HG03439 (cell line): Measurements from ENCODE around the gene SELP.
"Not testable (repeated sequence)": the region's sequence is repeated elsewhere in the genome, so short reads cannot be mapped to it uniquely, and the experiment has no call there.

Experiments used
- ATAC-seq: cut with Tn5 transposase; IDR thresholded peaks from one replicate; pipeline ENCODE4 v1.9.1; 2021; ENCODE audit warnings: mild to moderate bottlenecking, moderate library complexity; ENCODE audit not compliant: unreplicated experiment

The SELP gene

GRCh38 chr1:169630006-169630405, at the start of gene SELP:
Gene SELP (minus strand): TSS chr1:169630124. CDS start chr1:169630074, 50 bp downstream.
- no peak for ATAC-seq

- no peak for ATAC-seq
Measured at GRCh38 chr1:169679692-169680091, 49.8 kb upstream of the SELP start.

GRCh38 chr1:169676001-169676400, 46.1 kb upstream of the SELP start:
- no peak for ATAC-seq

GRCh38 chr1:169670836-169671235, 40.9 kb upstream of the SELP start:
- ATAC-seq = no peak

- ATAC-seq = not testable (repeated sequence)
Measured at GRCh38 chr1:169670244-169670643, 40.3 kb upstream of the SELP start.

GRCh38 chr1:169667699-169668596, 38.0 kb upstream of the SELP start:
- ATAC-seq = not testable (repeated sequence)

GRCh38 chr1:169667227-169667639, 37.3 kb upstream of the SELP start:
- ATAC-seq = not testable (repeated sequence)

- not testable (repeated sequence) for ATAC-seq
Measured at GRCh38 chr1:169662680-169663079, 32.8 kb upstream of the SELP start.

GRCh38 chr1:169661066-169661465, 31.1 kb upstream of the SELP start:
- ATAC-seq = not testable (repeated sequence)

- ATAC-seq = not testable (repeated sequence)
Measured at GRCh38 chr1:169658777-169659176, 28.9 kb upstream of the SELP start.

- no peak for ATAC-seq
Measured at GRCh38 chr1:169653873-169654272, 23.9 kb upstream of the SELP start.

- ATAC-seq = no peak
Measured at GRCh38 chr1:169651035-169651434, 21.1 kb upstream of the SELP start.

GRCh38 chr1:169650551-169650950, 20.6 kb upstream of the SELP start:
- no peak for ATAC-seq

- no peak for ATAC-seq
Measured at GRCh38 chr1:169648709-169649108, 18.8 kb upstream of the SELP start.

- no peak for ATAC-seq
Measured at GRCh38 chr1:169648187-169648586, 18.3 kb upstream of the SELP start.

GRCh38 chr1:169647512-169647911, 17.6 kb upstream of the SELP start:
- ATAC-seq = no peak

- ATAC-seq = no peak
Measured at GRCh38 chr1:169644297-169644696, 14.4 kb upstream of the SELP start.

GRCh38 chr1:169634877-169635276, 5.0 kb upstream of the SELP start:
- no peak for ATAC-seq

GRCh38 chr1:169634145-169634544, 4.2 kb upstream of the SELP start:
- no peak for ATAC-seq

- no peak for ATAC-seq
Measured at GRCh38 chr1:169631249-169631648, 1.3 kb upstream of the SELP start.

- ATAC-seq = no peak
Measured at GRCh38 chr1:169624912-169625311, 5.0 kb downstream of the SELP start.

GRCh38 chr1:169624122-169624521, 5.8 kb downstream of the SELP start:
- ATAC-seq = no peak
